Activated CD4-positive, alpha-beta T cell treated with anti-CD3 and anti-CD28 coated beads, Interleukin-2, amount 50 U/mL, for 1 hour (primary cell): ENCODE results near the gene TBC1D4.

ENCODE experiments used
- DNase-seq: peaks from one replicate; pipeline ENCODE4 v3.0.0-alpha.2; 2020

Gene TBC1D4

GRCh38 chr13:75384879-75385707 lies 96.9 kb downstream of the TBC1D4 start:
- no peak for DNase-seq

GRCh38 chr13:75383064-75383715 lies 98.8 kb downstream of the TBC1D4 start:
- DNase-seq, result no peak

- DNase-seq, result no peak
Observed at GRCh38 chr13:75378301-75378700, 103.7 kb downstream of the TBC1D4 start.

- DNase-seq, result no peak
Observed at GRCh38 chr13:75376792-75377402, 105.1 kb downstream of the TBC1D4 start.

- no peak for DNase-seq
Observed at GRCh38 chr13:75375329-75375728, 106.6 kb downstream of the TBC1D4 start.

- no peak for DNase-seq
Observed at GRCh38 chr13:75373988-75374387, 108.0 kb downstream of the TBC1D4 start.

- no peak for DNase-seq
Observed at GRCh38 chr13:75372923-75373841, 108.8 kb downstream of the TBC1D4 start.

- no peak for DNase-seq
Observed at GRCh38 chr13:75372517-75372916, 109.5 kb downstream of the TBC1D4 start.

- DNase-seq, result no peak
Observed at GRCh38 chr13:75371203-75371602, 110.8 kb downstream of the TBC1D4 start.

- DNase-seq, result no peak
Observed at GRCh38 chr13:75370774-75371173, 111.2 kb downstream of the TBC1D4 start.

GRCh38 chr13:75369981-75370380 lies 112.0 kb downstream of the TBC1D4 start:
- DNase-seq, result no peak

- no peak for DNase-seq
Observed at GRCh38 chr13:75368167-75368566, 113.8 kb downstream of the TBC1D4 start.

GRCh38 chr13:75366380-75367280 lies 115.3 kb downstream of the TBC1D4 start:
- DNase-seq, result no peak

- DNase-seq, result no peak
Observed at GRCh38 chr13:75365724-75366173, 116.2 kb downstream of the TBC1D4 start.

GRCh38 chr13:75364131-75364713 lies 117.7 kb downstream of the TBC1D4 start:
- DNase-seq, result no peak

GRCh38 chr13:75363371-75363770 lies 118.6 kb downstream of the TBC1D4 start:
- no peak for DNase-seq

- DNase-seq, result no peak
Observed at GRCh38 chr13:75362026-75362425, 119.9 kb downstream of the TBC1D4 start.

- DNase-seq, result no peak
Observed at GRCh38 chr13:75360170-75360569, 121.8 kb downstream of the TBC1D4 start.

- no peak for DNase-seq
Observed at GRCh38 chr13:75359266-75359665, 122.7 kb downstream of the TBC1D4 start.

- peak; percentile 45 for DNase-seq
Observed at GRCh38 chr13:75357576-75358289, 124.2 kb downstream of the TBC1D4 start.

GRCh38 chr13:75356421-75356820 lies 125.5 kb downstream of the TBC1D4 start:
- DNase-seq, result no peak
